NCI-H2196 treated with DMSO at 0.1 percent for 48 hours (cell line): ENCODE results near the gene BACH1.

Source experiments
- DNase-seq: peaks from one replicate; lab custom pipeline; 2025; ENCODE audit not compliant: unreplicated experiment; lab: John Stamatoyannopoulos, UW

BACH1 gene

DNA sequence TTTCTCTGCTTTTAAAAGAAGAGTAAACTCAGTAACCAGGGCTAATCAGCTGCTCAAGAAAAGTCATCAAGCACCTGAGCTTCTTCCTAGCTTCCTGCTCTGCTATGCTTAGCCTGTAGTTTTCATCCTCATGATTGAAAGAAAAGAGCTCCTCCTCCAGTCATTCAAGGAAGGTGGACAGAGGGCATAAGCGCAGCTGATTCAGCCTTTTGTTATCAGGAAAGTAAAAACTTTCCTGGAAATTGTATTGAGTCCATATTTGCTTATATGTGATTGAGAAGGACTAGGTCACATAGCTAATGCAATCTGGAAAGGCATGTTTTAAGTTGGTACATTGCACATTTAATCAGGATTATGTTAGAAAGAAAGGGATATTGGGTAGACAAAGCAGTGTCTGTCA, 8.5 kb upstream of the BACH1 start:
- DNase-seq = no peak

DNA sequence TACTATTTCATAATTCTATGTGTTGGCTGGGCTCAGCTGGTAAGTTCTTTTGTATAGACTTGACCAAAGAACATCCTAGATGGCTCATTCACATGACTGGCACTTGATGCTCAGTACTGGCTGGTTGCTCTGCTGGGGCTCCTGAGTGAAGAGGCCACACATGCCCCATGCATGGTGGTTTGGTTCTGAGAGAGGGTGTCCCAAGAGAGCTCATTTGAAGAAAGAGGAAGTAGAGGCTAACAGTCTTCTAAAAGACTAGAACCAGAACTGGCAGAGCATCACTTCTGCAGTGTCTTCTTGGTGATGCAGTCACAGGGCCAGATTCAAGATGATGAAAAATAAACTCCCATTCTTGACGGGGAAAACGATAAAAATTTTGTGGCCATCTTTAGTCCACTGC, 5.2 kb upstream of the BACH1 start:
- no peak for DNase-seq

DNA sequence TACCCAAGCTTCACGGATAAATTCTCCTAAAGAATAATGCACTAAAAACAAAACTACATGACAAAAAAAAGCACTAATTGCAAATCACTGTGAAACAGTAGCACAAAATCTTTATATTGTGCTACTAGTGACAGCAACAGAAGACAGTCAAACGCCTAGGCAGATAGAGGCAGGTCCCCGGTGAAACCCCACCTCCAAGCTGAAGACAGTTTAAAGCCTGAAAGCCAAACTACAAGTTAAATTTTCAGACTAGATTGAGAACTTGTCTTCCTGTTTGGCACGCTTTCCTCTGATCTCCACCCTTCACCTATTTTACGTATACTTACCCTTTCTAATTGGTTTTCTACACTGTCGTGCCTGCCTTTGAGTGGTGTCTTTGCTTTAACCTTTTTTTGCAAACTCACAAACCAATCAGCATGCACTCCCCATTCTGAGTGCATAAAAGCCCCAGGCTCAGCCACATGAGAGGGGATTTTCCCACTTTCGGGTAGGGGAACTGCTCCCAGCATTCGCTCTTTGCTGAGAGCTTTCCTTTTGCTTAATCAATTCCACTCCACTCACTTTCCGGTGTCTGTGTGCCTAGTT, 3.6 kb upstream of the BACH1 start:
- no peak for DNase-seq

DNA sequence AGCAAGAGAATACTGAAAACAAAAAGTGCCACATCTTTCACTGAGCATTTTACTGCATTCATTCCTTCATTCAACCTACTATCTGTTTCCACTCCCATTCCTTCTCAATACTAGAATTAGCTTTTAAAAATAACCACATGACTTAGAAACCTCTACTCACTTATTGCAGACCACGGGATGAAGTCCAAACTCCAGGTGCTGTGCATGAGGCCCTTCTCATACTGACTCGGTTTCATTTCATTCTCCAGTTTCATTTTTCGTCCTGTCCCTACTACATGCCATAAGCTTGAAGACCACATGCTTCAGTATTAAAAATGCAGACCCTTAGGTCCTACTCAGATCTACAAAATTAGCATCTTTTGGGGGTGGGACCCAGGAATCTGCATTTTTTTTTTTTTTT, 2.3 kb upstream of the BACH1 start:
- DNase-seq = no peak

DNA sequence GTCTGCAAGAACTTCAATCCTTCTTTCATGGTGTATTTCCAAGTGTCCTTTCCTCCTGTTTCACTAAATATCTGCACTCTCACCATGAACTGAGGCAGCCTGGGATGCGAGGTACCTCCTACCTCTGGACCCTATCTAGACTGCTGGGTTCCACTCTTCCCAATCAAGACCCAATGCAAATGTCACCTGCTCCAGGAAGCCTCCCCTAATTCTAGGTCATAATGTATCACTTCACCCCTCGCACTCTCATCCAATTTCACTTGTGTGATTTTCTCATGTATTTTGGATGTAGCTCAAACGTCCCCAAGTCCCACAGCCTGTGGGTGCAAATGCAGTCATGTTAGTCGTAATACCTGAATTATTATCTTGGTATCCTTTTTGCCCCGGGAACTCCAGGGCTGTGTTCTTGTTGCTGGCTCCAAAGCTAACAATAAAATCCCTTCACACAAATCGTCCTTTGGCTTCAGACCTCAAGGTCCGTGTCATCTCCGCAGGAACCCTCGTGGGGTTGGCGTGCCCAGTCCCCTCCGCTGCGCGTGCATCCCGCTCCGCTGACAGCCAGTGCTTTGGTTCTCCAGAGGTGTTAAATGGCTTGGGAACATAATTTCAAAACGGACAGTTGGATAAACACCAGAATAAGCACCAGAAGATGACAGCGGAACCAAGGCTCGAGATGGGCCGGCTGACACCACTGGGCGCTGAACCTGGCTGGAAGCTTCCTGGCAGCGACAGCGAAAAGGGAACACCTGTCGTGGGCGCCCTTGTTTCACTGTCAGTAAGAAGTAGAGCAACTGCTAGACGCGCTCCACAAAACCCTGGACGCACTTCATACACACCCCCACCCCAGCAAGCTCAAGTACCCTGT, 1.0 kb upstream of the BACH1 start:
- no peak for DNase-seq

DNA sequence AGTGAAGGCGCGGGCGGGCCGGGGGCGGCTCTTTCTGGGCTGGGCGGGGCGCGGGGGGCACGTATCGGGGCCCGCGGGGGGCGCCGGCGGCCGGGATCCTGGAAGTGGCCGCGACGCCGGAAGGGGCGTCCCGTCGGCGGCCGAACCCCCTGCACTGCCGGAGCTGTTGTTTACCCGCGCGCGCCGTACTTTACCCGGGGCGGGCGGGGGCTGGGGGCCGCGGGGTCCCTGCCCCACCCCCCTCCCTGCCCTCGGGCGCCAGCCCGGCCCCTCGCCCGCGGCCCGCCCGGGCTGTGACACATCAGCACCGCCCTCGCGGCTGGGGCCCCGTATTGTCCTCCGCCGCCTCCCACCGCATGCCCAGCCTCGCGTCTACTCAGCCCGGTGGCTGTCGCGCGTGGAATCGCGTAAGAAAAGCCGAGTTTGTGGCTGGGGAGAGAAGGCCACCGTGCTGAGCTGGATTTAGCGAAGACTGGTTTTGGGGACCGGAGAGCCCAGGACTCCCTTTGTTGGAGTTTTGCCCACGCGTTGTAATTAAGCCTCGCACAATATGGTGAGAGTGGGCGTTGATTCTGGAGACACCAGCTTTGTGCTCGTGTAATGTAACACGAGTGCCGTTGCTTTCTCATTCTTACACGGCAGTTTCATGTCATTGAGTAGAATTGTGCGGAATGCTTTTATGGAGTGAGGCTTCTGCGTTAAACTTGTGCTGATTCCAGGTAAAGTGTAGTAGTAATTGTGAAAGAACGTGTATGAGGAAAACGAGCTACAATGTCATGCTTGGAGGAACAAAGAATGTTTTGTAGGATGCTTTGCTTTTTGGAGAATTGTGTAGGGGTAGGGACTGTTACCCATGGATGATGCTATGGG, 559 bp downstream of the BACH1 start:
- DNase-seq = no peak

DNA sequence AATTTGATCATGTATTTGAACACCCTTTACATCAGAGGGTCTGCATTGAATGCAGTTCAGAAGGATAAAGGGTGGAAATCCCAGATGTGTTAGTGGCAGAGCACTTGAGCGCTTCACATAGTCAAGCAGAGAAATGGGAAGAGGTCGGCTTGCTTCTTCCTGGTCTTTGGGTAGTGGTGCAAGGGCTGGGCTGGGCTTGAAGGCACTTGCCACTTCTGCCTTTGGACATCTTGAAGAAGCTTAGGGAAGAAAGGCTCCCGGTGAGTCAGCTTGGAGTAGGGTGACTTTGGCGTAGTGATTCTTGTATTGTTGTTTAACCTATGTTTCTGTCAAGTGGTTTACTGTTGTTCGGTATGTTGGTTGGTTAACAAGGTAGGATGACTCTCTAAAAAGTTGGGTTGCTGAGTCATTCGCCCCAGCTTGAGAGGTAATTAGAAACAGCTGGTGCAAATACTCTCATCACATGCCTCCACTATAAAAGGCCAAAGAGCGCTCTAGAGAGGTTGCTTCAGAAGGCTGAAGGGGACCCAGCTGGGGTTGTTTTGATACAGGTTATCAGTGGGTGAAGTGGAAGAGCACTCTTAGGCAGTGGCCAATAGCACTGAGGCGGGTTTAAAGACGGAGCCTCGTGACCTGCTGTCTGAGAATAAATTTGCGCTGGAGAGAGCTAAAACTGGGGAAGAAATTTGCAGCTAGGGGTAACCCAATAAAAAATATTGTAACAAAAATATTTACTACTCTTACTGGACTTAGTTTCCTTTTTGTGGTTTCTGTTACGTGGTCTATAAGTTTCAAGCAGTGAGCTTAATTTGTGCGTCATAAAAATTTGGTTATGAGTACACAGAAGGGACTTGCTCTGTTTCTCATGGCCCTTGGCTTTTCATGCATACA, 1.4 kb downstream of the BACH1 start:
- peak; percentile 24 for DNase-seq

DNA sequence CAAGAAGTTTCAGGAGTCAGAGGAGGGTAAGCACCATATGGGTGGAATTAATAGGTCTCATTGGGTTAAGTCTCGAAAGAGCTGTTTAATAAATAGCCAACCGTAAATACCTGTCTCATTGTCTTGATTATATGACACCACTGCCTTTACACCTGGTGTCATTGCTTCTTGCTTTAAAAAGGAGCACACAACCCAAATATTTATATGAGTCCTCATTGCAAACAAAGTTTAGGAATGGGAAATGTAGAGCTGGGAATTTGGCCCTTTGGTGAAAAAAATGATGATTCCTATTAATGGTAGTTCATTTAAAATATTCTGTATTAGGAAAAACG, 2.1 kb downstream of the BACH1 start:
- no peak for DNase-seq

DNA sequence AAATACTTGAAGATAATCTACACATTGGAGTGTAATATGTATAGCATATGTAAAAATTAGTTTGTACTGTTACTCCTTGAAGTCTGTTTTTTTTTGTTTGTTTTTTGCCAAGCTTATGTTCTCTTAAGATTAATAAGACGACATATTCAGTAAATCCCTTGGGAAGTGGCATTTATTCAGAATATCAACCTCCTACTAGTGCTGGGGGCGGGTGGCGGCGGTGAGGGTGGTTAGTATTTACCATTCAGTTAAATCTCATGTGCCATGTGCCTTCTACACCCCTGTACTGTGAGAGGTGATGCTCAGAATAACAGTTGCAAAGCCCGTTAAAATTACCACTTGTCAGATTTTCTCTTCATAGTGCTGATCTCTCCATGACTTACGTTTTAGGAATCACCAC, 3.0 kb downstream of the BACH1 start:
- DNase-seq = no peak

DNA sequence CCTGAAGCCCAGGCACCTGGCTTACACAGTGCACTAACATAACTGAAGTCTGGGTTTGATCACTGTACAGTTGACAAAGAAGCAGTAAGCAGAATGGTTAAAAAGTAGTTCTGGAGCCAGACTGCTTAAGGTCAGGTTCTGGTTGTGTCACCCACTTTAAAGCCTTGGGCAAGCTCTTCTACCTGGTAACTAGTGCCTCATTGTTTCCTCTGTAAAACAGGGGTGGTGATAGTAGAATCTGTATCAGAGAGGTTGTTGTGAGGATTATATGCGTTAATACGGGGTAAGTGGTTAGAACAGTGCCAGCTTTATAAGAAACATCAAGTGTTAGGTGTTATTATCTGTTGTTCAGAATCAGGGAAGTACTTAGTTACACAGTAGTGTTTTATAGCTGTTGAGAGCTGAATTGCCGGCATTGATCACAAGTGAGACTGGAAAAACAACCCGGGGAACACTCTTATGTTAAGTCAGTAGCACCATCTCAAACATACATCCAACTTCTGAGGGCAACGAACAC, 3.7 kb downstream of the BACH1 start:
- no peak for DNase-seq

DNA sequence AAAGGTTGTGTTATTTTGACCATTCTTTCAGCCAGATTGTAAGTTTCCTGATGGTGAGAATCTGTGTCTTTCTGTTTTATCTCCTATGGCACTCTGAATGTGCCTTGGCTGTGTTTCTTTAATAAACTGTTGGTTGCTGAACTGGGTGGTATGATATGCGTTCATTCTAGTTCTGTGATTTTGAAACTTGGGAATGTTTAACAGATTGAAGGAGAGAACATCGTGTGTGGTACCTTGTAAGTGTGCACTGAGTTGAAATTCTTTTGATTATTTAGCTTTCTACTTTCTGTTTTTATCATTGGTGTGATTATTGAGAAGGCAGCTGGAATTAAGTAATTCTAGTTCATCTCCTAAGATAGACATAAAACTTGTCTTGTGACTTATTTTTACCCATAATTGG, 4.6 kb downstream of the BACH1 start:
- no peak for DNase-seq

DNA sequence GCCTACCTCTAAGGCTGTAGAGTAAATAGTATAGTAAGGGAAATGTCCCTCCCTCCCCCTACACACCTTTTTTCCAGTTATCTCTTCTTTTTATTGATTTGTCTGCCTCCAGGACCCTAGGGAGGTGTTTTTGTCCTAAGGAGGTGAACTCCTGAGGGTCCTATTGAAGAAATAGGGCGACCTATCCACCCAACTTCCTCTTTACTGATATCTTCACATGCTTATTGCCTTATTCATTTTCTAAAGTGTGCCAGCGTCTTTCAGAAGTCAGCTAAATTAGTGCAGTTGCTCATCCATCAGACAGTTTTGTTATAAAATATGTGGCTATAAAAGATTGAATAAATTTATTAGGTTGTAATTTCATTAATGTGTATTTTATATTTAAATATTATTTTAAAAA, 5.9 kb downstream of the BACH1 start:
- no peak for DNase-seq

DNA sequence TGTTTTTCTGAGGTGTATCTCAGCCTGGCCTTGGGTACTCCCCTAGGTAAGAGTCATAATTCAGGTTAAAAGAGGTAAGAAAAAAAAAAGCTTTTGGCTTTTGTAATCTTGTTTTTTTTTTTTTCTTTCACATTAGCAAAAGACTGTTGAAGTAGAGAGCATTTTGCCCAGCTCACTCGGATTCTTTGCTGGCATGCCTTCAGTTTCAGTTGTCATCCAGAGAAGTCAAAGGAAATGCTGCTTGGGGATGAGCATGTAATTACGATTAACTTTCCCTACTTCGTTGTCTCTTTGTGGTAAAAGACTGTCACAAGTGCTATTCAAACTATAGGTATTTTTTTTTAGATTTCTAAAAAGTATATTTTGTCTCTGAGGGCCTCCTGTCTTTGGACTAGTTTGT, 6.3 kb downstream of the BACH1 start:
- DNase-seq = no peak

DNA sequence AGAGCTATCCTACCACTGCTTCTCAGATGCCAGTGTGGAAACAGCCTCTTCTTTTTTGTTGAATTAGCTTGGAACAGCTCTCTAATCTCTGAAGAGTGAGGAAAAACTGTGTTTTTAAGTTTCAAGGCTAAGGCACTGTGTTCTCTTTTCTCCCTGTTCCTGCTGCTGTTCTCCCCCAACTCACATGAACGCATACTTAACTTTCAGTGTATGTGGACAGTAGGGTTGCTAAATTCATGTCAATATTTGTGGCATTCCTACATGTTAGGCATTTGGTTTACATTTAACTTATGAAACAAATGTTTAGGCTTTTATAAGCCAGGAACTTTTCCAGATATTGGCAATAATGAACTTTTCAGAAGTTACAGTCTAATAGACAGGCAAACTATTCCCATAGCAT, 6.8 kb downstream of the BACH1 start:
- no peak for DNase-seq

DNA sequence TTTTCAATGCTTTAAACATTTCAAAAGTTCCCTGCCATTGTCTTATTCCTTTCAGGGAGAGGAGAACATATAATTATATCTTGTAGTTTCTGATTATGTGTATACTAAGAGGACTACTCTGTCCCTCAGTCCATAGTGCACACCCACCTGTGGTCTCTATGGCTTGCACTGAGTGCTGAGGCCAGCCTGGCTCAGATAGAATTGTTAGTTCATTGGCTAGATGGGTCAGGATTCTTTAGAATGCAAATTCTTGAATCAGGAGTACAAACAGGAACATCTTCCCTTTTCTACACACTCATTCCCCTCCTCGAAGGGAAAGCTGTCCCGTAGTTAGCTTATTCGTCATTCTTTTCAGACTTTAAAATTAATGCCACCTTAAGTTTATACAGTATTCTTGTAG, 8.2 kb downstream of the BACH1 start:
- no peak for DNase-seq

DNA sequence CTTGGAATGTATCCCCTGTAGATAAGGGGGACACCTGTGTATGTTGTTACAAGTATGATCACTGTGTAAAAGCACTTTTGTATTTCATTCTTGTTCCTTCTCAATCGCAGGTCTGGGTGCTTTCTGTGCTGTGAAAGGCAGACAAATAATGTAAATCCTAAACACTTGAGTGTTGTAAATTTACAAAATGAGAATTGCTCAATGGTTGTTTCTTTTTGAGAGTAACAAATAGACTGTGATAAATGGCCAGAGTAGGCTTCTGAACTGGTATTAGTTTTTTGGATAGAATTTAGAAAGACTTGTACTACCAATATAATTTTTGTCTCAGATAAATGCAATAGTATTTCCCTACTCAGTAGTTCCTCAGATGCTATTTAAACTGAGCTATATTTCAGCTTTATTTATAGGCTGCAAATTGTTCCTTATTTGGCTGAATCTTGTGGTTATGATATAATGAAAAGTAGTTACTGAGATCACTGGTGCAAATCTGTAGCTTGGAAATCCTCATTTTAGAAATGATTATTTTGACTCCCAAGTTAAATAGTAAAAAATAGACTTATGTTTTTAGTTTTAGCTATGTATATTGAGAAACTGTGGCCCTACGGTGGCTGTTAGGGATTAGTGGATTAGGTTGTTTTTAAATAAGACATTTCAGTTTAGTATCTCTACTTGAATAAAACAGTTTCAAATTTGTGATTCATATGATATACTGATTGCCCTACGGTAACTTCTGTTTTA, 9.2 kb downstream of the BACH1 start:
- no peak for DNase-seq

DNA sequence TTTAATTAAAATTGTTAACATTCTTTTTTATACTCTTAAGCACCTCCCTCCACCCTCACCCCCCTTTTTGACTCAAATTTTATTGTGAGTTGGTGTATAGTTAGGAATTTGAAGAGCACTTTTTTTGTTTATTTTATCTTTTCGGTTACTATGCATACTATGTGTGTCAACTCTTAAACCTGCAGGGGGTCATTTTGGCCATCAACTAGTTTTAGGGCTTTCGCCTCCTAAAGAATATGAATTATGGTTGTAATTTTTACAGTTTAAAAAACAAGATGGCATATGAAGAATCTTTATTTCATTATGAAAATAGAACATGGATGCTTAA, 9.7 kb downstream of the BACH1 start:
- DNase-seq = no peak

DNA sequence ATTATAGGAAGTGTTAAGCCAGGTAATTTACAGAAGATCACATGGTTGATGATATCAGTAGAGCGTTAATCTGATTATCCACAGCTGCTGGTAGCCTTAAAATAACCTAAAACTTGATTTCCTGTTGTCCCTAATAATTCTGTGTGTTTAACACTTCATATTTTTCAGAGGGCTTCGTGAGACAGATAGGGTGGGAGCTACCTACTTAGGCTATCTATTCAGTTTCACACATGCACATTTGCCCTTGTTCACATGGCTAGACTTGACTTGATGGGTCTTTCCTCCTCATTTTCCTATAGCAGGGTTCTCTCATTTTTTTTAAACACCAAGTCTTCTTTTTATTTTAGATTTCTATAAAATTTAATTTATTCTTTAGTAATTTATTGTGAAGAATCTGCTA, 11.0 kb downstream of the BACH1 start:
- DNase-seq = no peak

DNA sequence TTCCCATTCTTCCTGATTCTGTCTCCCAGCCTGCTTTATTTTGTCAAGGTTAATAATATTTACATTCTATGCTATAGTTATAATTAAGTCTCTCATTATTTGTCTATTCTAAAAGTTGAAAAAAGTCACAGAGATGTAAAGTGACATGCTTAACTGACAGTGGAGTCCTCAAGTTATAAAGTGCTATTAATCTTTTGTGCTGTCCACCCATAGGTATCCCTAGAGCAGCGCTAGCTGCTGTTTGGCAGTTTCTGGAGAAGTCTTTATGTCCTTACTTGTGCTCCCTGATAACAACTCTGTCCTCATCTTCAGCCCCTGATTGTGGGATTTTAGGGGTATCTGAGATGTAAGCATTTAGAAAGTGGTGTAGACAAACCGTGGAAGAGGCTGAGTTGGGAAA, 13.1 kb downstream of the BACH1 start:
- no peak for DNase-seq

DNA sequence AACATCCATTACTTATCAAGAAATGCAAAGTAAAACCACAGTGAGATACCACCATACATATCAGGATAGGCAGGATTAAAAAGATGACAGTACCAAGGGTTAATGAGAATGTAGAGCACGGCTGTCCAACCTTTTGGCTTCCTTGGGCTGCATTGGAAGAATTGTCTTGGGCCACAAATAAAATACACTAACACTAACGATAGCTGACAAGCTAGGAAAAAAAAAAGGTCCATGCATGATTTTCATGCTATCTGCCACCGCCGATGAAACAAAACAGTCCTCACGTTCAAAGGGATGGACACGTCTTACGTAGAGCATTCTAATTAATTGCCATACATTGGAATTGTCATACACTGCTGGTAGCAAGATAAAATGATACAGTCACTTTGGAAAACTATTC, 14.3 kb downstream of the BACH1 start:
- no peak for DNase-seq
